Measurements from ENCODE around the gene ABCA12. TPM values are rescaled to one million over a fixed set of nuclear protein-coding genes. Genes with fewer than 3 reads are reported as not detected.

The ABCA12 gene
- total and polyA plus RNA-seq, 9 of the 15 experiments (the other 6 are each of a cell fraction or from before 2014, with no cell fraction given) = 0.02 to 0.03 TPM; not detected in 7

GRCh38 chr2:214895469-214895868 is 243.0 kb downstream of the ABCA12 start:
- no peaks in the 10 kb centered on the region for H4K20me1 ChIP-seq (replicated peaks; ENCODE audit: control insufficient read depth, insufficient read depth, low read length)
- H3K36me3 ChIP-seq (ENCODE audit: control insufficient read depth, insufficient read depth, low read length) = no peaks in the 10 kb centered on the region
- intact Hi-C loops (cut with micrococcal nuclease) (no loop called here), in situ Hi-C loops (cut with MboI) (no loop called here)
- TF ChIP-seq ZBTB40 (IDR thresholded peaks at IDR 0.05) (peak; percentile 82), ZBTB40 (CRISPR knock-in tag; IDR thresholded peaks at IDR 0.05) (no peak), ETS2 (tag; IDR thresholded peaks at IDR 0.05; ENCODE audit: borderline replicate concordance, poor library complexity, severe bottlenecking) (no peak)
- no TSS peak for BruUV-seq (replicated peaks)
- POLR2A ChIA-PET = interaction anchor here (0.7 kb wide), 1 partner anchor 1671 kb away, joined by 4 read pairs; no protein-coding TSS in a partner anchor
- no peak overlapping the region for H3K9ac ChIP-seq (ENCODE audit: insufficient read depth in 1 of 2, low read depth in 2 of 2, low read length in 2 of 2)
- H3K4me2 ChIP-seq (ENCODE audit: insufficient read depth, low read length) = no peak overlapping the region
- H3K27ac ChIP-seq (ENCODE audit: extremely low read depth, low read depth, low read length) = no peak overlapping the region
- H3K9me1 ChIP-seq (ENCODE audit: control insufficient read depth, insufficient read depth, low read length) = no peaks in the 10 kb centered on the region
- FAIRE-seq (no peak), ATAC-seq (no peak), DNase-seq (ENCODE audit: extremely low read depth in 1 of 4, low spot score in 3 of 4) (no peak)
- no peak overlapping the region for H3K4me3 ChIP-seq
- H3K27me3 ChIP-seq (ENCODE audit: control insufficient read depth in 2 of 2, insufficient read depth in 2 of 2, low read length in 2 of 2) = no peaks in the 10 kb centered on the region
- no peaks in the 10 kb centered on the region for H3K4me1 ChIP-seq (replicated peaks in 1 of 2; ENCODE audit: control insufficient read depth in 2 of 2, insufficient read depth in 2 of 2, low read length in 2 of 2)
- WGBS (ENCODE audit: insufficient coverage, low coverage, missing lambda C conversion rate) = 0% methylated on average over 1 of the region's 3 CpGs
- H3K79me2 ChIP-seq (ENCODE audit: control insufficient read depth, insufficient read depth, low read length) = no peaks in the 10 kb centered on the region
- CTCF ChIA-PET (ENCODE audit: low intra/inter-chr PET ratio) = no interaction called here
- no peaks in the 10 kb centered on the region for H3K9me3 ChIP-seq (replicated peaks; ENCODE audit: control insufficient read depth, insufficient read depth, low read depth, low read length)
- H2AFZ ChIP-seq (ENCODE audit: low read depth, low read length) = no peak overlapping the region
